ENCODE data around the gene RALGPS2.
A peak's percentile ranks its signal among the peaks of the same experiment; 100 is the strongest.

RALGPS2 gene

DNA sequence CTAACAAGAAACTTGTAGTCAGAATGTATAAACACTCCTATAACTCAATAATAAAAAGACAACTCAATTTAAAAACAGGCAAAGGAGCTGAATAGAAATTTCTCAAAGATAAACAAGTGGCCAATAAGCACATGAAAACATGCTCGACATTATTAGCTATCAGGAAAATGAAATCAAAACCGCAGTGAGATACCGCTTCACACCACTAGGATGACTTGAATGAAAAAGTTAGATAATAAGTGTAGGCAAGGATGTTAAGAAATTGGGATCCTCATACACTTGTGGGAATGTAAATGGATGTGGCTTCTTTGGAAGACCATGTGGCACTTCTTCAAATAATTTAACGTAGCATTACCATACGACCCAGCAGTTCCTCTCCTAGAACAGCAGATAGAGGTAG lies 8.9 kb downstream of the RALGPS2 start:
- DNase-seq, result no peak
- H3K9me3 ChIP-seq (ENCODE audit: severe bottlenecking), result peaks cover 4% of the 10 kb centered on the region
- TF ChIP-seq, protein P1, sequence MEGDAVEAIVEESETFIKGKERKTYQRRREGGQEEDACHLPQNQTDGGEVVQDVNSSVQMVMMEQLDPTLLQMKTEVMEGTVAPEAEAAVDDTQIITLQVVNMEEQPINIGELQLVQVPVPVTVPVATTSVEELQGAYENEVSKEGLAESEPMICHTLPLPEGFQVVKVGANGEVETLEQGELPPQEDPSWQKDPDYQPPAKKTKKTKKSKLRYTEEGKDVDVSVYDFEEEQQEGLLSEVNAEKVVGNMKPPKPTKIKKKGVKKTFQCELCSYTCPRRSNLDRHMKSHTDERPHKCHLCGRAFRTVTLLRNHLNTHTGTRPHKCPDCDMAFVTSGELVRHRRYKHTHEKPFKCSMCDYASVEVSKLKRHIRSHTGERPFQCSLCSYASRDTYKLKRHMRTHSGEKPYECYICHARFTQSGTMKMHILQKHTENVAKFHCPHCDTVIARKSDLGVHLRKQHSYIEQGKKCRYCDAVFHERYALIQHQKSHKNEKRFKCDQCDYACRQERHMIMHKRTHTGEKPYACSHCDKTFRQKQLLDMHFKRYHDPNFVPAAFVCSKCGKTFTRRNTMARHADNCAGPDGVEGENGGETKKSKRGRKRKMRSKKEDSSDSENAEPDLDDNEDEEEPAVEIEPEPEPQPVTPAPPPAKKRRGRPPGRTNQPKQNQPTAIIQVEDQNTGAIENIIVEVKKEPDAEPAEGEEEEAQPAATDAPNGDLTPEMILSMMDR (IDR thresholded peaks at IDR 0.05; ENCODE audit: low read depth, low read length), result 0 out of 2 replicates have a peak, but pooled peaks have one; percentile 7

DNA sequence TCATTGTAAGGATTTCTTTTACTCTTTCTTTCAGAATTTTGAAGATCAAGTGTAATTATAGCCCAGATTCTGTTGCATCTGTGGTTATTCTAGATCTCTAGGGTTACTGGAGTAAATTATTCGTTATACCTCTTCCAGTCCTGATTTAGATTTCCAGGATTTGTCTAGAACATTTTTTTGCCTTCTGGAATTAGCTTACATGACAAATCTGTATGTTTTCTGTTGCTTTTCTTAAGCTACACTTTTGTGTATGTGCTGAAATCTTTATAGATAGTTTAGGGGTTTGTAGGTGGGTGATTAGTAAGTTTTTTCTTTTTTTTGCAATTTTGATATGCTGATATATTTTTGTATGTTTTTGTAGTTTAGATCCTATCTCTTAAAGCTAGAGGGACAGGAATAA lies 13.7 kb downstream of the RALGPS2 start:
- Histone ChIP-seq H3K4me3 (ENCODE audit: low read depth, low read length) (no peak overlapping the region), H3K27ac (no peak overlapping the region), H3K27me3 (ENCODE audit: insufficient read depth, low read depth, severe bottlenecking) (no peaks in the 10 kb centered on the region), H3K36me3 (peaks cover 37% of the 10 kb centered on the region), H3K9me3 (ENCODE audit: severe bottlenecking) (no peaks in the 10 kb centered on the region)
- TF ChIP-seq, protein P1 (IDR thresholded peaks at IDR 0.05; ENCODE audit: low read depth, low read length), result no peak
- DNase-seq, result no peak

More for the DNA sequence above, 8.9 kb downstream of the RALGPS2 start:
- Histone ChIP-seq H3K36me3 (peaks cover 16% of the 10 kb centered on the region), H3K27ac (no peak overlapping the region), H3K4me3 (ENCODE audit: low read depth, low read length) (no peak overlapping the region), H3K27me3 (ENCODE audit: insufficient read depth, low read depth, severe bottlenecking) (no peaks in the 10 kb centered on the region)

DNA sequence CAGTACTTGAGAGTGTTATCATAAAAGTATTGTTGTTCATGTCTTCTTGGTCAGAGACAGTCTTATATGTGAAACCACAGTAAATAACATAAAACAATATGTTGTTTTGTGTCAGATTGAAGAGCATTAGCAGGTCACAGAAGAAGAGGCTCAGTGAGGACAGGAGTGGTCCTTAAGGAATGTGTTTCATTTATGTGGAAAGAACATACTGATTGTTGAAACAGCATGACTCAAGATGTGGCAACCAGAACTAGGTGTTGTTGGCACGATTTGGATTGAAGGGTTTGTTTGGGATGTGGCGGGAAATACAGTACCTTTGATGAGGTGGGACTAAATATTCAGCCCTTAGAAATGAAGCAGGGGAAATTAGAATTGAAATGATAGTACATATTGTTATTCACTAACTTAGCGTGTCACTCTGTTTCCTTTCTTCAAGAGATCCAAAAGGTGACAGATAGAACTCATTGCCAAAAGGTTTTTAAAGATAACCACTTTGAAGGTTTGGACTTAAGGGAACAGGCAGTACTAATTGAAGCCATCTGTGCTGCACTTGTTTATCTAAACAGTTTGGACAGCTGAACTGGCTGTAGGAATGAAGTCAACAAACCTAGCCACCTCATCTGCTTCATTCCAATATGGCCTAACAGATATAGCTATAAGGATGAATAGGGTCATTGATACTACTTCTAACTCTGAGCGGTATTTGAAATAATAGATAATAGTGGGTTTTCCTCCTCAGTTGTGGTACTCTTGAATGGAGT lies 14.4 kb downstream of the RALGPS2 start:
- Histone ChIP-seq H3K27me3 (ENCODE audit: insufficient read depth, low read depth, severe bottlenecking) (no peaks in the 10 kb centered on the region), H3K27ac (no peak overlapping the region), H3K9me3 (ENCODE audit: severe bottlenecking) (no peaks in the 10 kb centered on the region), H3K36me3 (peaks cover 37% of the 10 kb centered on the region), H3K4me3 (ENCODE audit: low read depth, low read length) (no peak overlapping the region)
- TF ChIP-seq, protein P1 (IDR thresholded peaks at IDR 0.05; ENCODE audit: low read depth, low read length), result no peak
- DNase-seq, result no peak

DNA sequence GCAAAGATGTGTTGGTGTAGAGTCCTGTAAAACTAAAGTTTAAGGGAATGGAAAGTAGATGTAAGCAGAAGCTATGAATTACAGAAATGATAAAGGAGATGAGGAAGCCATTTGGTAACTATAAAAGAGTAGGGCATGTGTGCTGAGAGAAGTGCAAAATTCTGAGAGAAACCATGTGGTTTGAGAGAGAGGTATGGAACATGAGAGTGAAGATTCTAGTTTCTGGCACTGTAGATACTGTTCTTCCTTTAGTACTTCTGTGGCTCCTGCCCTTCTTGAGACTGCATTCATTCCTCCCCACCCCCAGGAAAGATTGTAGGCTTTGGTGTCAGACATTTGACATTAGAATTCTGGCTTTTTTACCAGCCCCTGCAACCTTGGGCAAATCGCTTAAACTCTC lies 15.4 kb downstream of the RALGPS2 start:
- Histone ChIP-seq H3K4me3 (ENCODE audit: low read depth, low read length) (no peak overlapping the region), H3K9me3 (ENCODE audit: severe bottlenecking) (no peaks in the 10 kb centered on the region), H3K27ac (no peak overlapping the region), H3K27me3 (ENCODE audit: insufficient read depth, low read depth, severe bottlenecking) (no peaks in the 10 kb centered on the region), H3K36me3 (peaks cover 37% of the 10 kb centered on the region)
- no peak for DNase-seq
- TF ChIP-seq, protein P1 (IDR thresholded peaks at IDR 0.05; ENCODE audit: low read depth, low read length), result no peak

DNA sequence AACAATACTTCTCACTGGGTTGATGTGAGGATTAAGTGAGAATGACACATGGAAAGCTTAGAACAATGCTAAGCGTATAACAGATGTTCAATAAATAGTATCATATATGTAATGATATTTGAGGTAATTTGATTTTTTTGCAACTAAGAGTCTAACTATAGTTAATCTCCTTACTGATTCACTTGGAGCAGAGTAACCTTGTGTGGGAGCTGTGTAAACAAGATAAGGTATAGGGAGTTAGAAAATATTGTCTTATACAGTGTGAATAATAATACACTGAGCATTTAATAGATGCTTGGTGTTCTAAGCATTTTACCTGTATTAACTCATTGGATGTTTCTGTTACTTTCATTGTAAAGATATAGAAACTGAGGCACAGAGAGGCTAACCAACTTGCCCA lies 15.9 kb downstream of the RALGPS2 start:
- H3K9me3 ChIP-seq (ENCODE audit: severe bottlenecking), result no peaks in the 10 kb centered on the region
- TF ChIP-seq, protein P1 (IDR thresholded peaks at IDR 0.05; ENCODE audit: low read depth, low read length), result no peak
- DNase-seq, result no peak
- peaks cover 37% of the 10 kb centered on the region for H3K36me3 ChIP-seq
- H3K27ac ChIP-seq, result no peak overlapping the region
- H3K4me3 ChIP-seq (ENCODE audit: low read depth, low read length), result no peak overlapping the region
- H3K27me3 ChIP-seq (ENCODE audit: insufficient read depth, low read depth, severe bottlenecking), result no peaks in the 10 kb centered on the region

DNA sequence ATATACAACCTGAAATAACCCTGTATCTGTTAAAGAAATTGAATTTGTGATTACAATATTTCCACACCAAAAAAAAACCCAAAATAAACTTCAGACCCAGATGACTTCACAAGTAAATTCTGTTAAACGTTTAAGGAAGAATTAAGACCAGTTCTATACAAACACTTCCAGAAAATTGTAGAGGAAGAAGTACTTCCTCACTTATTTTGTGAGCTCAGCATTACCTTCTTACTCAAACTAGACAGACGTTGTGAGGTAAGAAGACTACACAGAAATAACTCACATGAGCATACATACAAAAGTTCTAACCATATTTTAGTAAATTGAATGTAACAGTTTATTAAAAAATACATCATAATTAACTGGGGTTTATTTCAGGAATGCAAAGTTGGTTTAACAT lies 18.8 kb downstream of the RALGPS2 start:
- Histone ChIP-seq H3K4me3 (ENCODE audit: low read depth, low read length) (no peak overlapping the region), H3K36me3 (peaks cover 21% of the 10 kb centered on the region), H3K27ac (no peak overlapping the region), H3K27me3 (ENCODE audit: insufficient read depth, low read depth, severe bottlenecking) (no peaks in the 10 kb centered on the region), H3K9me3 (ENCODE audit: severe bottlenecking) (no peaks in the 10 kb centered on the region)
- TF ChIP-seq, protein P1 (IDR thresholded peaks at IDR 0.05; ENCODE audit: low read depth, low read length), result no peak
- DNase-seq, result no peak

Measured in WERI-Rb-1 (cell line).